DOHH2 (cell line): Measurements from ENCODE around the gene DMXL1.

ENCODE experiments used
- CTCF ChIP-seq: fragments of 200-600 bp; sonication (generic); IDR thresholded peaks from one replicate; pipeline ENCODE4 v1.5.1; 2014; ENCODE audit warnings: antibody characterized with exemption, mild to moderate bottlenecking, low read depth, low read length; ENCODE audit not compliant: poor library complexity, severe bottlenecking
- EZH2phosphoT487 ChIP-seq: fragments of 200-600 bp; sonication (generic); IDR thresholded peaks from 2 replicates; pipeline ENCODE4 v1.6.1; 2017; ENCODE audit warnings: borderline replicate concordance, mild to moderate bottlenecking, antibody characterized with exemption, low read length, moderate library complexity, mixed read lengths

GRCh38 chr5:119274767-119275130 is 203.9 kb downstream of the DMXL1 start:
- TF ChIP-seq CTCF (no peak), EZH2phosphoT487 (no peak)
